RPMI7951 (cell line): Measurements from ENCODE around the gene DDX20. TPM values are rescaled to one million over a fixed set of nuclear protein-coding genes. Genes with fewer than 3 reads are reported as not detected.
"Not testable (repeated sequence)": the region's sequence is repeated elsewhere in the genome, so short reads cannot be mapped to it uniquely, and the experiment has no call there.

ENCODE experiments used
- DNase-seq: peaks from one replicate; pipeline ENCODE4 v3.0.0-alpha.2; 2012; ENCODE audit warnings: low read depth
- total RNA-seq: library from RNA; depleted of rRNA; stranded (reverse); fragments of >200 nt; shearing (Covaris generic); gene quantifications from 2 replicates; pipeline ENCODE4 v1.2.3, GENCODE V29; 2014

DDX20 gene
- total RNA-seq, 1 experiment from 2014 or later: 19.9 TPM

GRCh38 chr1:111789666-111790316, 34.1 kb downstream of the DDX20 start:
- peak; percentile 1 for DNase-seq

GRCh38 chr1:111791776-111792175, 36.1 kb downstream of the DDX20 start:
- DNase-seq: no peak

- DNase-seq: no peak
Measured at GRCh38 chr1:111792249-111792648, 36.5 kb downstream of the DDX20 start.

GRCh38 chr1:111793923-111794322, 38.2 kb downstream of the DDX20 start:
- no peak for DNase-seq

- DNase-seq: no peak
Measured at GRCh38 chr1:111795401-111795800, 39.7 kb downstream of the DDX20 start.

- DNase-seq: no peak
Measured at GRCh38 chr1:111798580-111798979, 42.9 kb downstream of the DDX20 start.

GRCh38 chr1:111799722-111800121, 44.0 kb downstream of the DDX20 start:
- DNase-seq: not testable (repeated sequence)

- DNase-seq: no peak
Measured at GRCh38 chr1:111801071-111801850, 45.6 kb downstream of the DDX20 start.

GRCh38 chr1:111802110-111802509, 46.4 kb downstream of the DDX20 start:
- no peak for DNase-seq

GRCh38 chr1:111802984-111803383, 47.3 kb downstream of the DDX20 start:
- DNase-seq: no peak

- no peak for DNase-seq
Measured at GRCh38 chr1:111803951-111804350, 48.2 kb downstream of the DDX20 start.

- DNase-seq: no peak
Measured at GRCh38 chr1:111804776-111805175, 49.1 kb downstream of the DDX20 start.

GRCh38 chr1:111805251-111805650, 49.5 kb downstream of the DDX20 start:
- no peak for DNase-seq

GRCh38 chr1:111811891-111812290, 56.2 kb downstream of the DDX20 start:
- no peak for DNase-seq

- DNase-seq: no peak
Measured at GRCh38 chr1:111812306-111812705, 56.6 kb downstream of the DDX20 start.

GRCh38 chr1:111813440-111814304, 58.0 kb downstream of the DDX20 start:
- DNase-seq: no peak

- no peak for DNase-seq
Measured at GRCh38 chr1:111814305-111814628, 58.6 kb downstream of the DDX20 start.

GRCh38 chr1:111814642-111815041, 58.9 kb downstream of the DDX20 start:
- DNase-seq: no peak
